NCI-H1105 treated with DMSO at 0.1 percent for 48 hours (cell line): ENCODE measurements around the gene DNM3.

ENCODE experiments used
- DNase-seq: peaks from one replicate; lab custom pipeline; 2025; lab: John Stamatoyannopoulos, UW

DNM3 gene

GRCh38 chr1:171973421-171973820 lies 132.1 kb downstream of the DNM3 start:
- DNase-seq, result no peak

GRCh38 chr1:171981303-171981702 lies 140.0 kb downstream of the DNM3 start:
- no peak for DNase-seq

GRCh38 chr1:171983584-171983983 lies 142.3 kb downstream of the DNM3 start:
- no peak for DNase-seq

DNA sequence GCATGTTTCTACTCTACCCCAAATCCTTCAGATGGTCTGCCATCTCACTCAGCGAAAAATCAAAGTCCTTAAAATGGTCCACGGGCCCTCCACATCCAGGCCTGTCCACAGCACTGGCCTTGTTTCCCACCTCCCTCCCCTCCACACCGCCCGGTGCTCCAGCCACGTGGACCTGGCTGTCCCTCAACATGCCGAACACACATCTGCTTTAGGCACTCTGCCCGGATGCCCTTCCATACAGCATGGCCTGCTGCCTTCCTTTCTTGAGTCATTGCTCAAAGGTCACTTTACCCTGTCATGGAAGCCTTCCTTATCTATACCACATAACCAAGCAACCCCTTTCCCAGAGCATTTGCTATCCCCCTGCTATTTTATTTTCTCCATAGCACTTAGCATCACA lies 143.0 kb downstream of the DNM3 start:
- no peak for DNase-seq

- DNase-seq, result peak; percentile 20
Observed at GRCh38 chr1:171984850-171985485, 143.7 kb downstream of the DNM3 start.

GRCh38 chr1:171985639-171986038 lies 144.3 kb downstream of the DNM3 start:
- DNase-seq, result no peak

DNA sequence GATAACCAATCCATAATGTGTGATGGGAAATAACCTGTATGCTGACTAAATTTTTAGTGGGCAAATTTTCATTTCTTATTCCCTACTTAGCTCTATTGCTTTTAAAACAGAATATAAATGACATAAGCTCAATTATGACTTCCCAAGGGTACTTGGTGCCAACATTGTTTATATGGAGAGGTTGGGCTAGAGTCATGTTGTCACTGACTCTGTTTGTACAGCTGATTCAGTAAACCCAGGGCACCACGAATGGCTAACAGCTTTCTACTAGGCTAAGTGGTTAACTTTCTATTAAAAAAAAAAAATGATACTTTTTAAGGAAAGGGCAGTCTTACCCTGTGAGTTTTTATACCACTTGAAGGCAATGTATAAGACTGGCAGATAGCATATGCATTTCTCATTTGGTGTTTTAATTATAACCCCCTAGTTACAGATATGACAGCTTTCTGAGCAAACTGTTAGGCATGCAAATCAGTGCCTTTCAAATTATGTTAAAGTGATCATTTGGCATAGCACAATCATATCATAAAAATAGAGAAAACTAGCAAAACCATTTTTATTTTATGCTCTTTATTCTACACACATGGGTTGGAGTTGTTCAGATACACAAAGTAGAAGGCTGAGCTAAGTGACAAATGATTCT lies 147.1 kb downstream of the DNM3 start:
- no peak for DNase-seq

DNA sequence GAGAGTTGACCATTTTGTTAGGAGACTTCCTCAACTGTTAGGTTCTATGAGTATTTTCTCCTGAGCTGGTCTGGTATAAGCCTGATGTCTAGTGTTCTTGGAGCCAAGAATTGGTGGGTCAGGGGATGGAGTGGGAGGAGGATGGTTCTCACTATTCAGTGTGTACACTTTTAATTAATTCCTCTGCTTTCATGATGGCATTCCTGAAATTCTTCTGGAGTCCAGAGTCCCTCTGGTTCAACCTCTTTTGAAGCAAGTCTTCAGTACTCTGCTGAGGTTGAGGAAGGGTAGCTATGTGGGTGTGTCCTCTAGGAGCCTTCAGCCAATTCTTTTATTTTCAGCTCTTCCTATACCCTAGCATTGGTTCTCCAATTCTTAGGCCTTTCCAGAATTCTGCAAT lies 149.1 kb downstream of the DNM3 start:
- DNase-seq, result no peak

- DNase-seq, result no peak
Observed at GRCh38 chr1:171994293-171994692, 153.0 kb downstream of the DNM3 start.

DNA sequence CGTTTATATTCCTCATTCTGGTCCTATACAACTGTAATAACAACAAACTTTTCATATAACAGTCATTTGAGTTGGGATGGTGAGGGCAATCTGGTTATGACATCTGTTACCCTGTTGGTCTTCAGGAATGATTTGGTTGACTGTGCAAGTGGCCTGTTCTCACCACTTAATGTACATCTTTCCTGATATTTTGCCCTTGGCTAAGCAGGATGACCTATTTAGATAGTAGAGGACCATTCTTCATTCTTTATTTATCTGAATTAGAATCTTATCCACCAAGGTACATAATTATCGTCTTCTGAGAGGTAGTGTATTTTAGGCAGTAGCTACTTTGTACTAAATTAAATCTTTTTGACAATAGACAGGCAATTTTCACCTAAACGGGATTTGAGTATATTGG lies 154.3 kb downstream of the DNM3 start:
- no peak for DNase-seq

GRCh38 chr1:171997936-171998335 lies 156.6 kb downstream of the DNM3 start:
- no peak for DNase-seq

DNA sequence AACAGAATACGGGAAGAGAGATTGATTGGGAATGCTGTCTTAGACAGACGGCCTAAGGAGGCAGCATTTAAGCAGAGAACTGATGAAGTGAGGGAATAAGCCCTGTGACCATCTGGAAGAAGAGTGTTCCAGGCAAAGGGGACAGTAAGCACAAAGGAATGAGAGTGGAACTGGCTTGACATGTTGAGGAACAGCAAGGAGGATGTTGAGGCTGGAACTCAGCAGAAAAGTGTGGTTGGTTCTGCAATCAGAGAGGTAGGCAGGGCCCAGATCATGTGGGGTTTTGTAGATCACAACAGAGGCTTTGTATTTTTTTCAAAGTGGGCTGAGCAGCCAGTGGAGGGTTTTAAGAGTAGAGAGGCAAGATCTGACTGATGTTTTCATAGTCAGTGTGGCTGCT lies 157.4 kb downstream of the DNM3 start:
- no peak for DNase-seq

DNA sequence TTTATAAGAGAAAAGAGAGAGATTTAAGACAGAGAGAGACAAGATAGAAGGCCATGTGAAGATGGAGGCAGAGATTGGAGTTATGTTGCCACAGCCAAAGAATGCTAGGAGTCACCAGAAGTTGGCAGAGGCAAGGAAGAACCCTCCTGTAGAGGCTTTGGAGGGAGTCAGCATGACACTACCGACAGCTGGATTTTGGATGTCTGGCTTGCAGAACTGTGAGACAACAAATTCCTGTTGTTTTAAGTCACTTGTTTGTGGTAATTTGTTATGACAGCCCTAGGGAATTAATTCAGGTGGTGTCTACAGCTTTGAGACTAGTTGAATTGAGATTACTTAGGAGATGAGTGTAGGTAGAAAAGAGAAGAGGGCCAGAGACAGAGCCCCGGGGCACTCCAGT lies 158.5 kb downstream of the DNM3 start:
- DNase-seq, result no peak

- DNase-seq, result no peak
Observed at GRCh38 chr1:172001288-172001687, 160.0 kb downstream of the DNM3 start.

DNA sequence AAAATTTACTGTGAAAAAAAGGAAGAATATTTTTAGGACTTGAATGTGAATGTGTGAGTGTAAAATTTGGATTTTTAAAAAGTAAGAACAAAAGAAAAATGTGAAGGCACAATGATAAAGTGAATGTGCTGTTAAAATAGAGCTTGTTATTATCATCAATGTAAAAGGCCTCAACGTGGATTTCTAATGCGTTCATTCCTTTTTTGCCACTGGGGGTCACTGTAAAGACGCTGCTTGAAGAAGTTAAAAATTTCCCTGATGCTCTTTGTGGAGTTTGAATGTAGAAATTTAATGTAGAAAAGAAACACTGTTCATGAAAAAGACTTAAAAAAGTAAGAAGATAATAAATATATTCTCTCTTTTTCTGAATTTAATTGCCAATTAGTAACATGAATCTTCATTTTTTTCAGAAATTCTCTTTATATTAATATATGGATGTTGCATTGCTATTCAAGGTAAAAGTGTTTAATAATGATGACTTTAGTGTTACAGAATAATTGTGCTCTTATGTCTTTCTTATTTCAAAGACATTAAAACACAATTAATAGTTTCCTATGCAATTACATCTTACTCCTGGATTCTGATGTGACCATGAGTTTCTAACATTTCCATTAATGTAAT lies 161.5 kb downstream of the DNM3 start:
- peak; percentile 37 for DNase-seq

DNA sequence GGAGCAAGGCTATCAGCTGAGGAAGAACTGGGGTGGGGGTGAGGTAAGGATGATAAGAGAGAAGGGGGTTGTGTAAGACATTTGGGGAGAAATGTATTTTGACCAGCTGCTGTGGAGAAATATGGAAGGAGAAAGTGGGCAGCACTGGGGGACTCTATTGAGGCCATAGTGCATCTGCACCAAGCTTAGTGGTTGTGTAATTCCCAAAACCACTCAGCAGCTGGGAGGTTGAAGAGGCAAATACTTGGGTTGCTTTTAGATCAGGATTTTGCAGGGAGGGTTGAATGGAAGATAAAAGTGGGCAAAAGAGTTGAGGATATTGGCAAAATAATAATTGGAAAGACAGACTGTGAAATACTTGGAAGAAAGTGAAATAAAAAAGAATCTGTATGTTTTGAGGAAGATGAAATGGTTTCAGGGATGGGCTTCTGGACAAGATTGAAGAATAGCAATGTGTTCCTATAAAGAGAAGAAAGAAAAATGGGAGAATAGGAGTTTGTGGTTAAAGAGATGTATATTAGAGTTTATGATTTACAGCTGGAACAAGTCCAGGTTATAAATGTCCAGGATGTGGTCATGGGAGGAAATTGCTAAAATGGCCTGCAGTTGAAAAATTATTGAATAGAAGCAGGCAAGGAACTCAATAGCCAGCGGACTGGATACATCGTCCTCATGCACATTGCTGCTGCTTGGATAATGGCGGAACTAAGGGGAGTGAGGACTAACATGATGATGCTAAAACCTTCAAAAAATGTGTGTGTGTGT lies 162.7 kb downstream of the DNM3 start:
- no peak for DNase-seq

DNA sequence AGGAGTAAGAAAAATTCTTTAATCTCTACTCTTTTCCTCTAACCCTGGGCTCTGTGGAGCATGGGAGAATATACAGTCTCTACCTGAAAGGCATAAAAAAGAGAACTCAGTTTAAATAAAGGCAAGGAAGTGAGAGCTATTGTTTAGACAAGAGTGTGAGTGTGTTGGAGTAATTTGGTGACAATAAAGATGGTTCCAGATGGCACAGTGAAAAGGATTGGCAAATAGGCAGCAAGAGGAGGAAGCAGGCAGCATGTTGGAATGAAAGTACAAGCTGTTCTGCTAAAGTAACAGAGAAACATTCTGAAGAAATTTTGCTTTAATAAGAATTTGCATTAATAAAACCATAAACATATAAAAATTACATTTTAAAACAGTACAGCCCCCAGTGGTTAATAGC lies 163.4 kb downstream of the DNM3 start:
- DNase-seq, result no peak

- DNase-seq, result no peak
Observed at GRCh38 chr1:172005856-172006255, 164.6 kb downstream of the DNM3 start.

GRCh38 chr1:172006660-172007059 lies 165.4 kb downstream of the DNM3 start:
- no peak for DNase-seq

- DNase-seq, result no peak
Observed at GRCh38 chr1:172018727-172019311, 177.5 kb downstream of the DNM3 start.

GRCh38 chr1:172019976-172020375 lies 178.7 kb downstream of the DNM3 start:
- DNase-seq, result no peak

- no peak for DNase-seq
Observed at GRCh38 chr1:172024516-172024915, 183.2 kb downstream of the DNM3 start.
